Fibroblast of skin of right quadriceps (primary cell): Measurements from ENCODE around the gene LTB4R2.

Experiments
- DNase-seq: peaks from one replicate; pipeline ENCODE4 v3.0.0-alpha.2; 2013

Gene LTB4R2

GRCh38 chr14:24299255-24300191 lies 10.4 kb upstream of the LTB4R2 start, which contains the start of the genes DHRS1 and NOP9:
Gene DHRS1, minus strand, starts transcription at chr14:24299780. Its CDS starts 674 bp downstream, at chr14:24299106.
Gene NOP9, plus strand, starts transcription at chr14:24299850. Its CDS starts 105 bp downstream, at chr14:24299955.
- DNase-seq, result peak; percentile 85

- no peak for DNase-seq
Observed at GRCh38 chr14:24300326-24300980, 9.5 kb upstream of the LTB4R2 start.

- DNase-seq, result no peak
Observed at GRCh38 chr14:24304019-24304387, 5.9 kb upstream of the LTB4R2 start.

- no peak for DNase-seq
Observed at GRCh38 chr14:24307156-24307574, 2.8 kb upstream of the LTB4R2 start.

GRCh38 chr14:24307575-24308341 lies 2.2 kb upstream of the LTB4R2 start, which contains the start of gene CIDEB:
Gene CIDEB, minus strand, starts transcription at chr14:24307977. Its CDS starts 119 bp downstream, at chr14:24307858.
- DNase-seq, result peak; percentile 44

- no peak for DNase-seq
Observed at GRCh38 chr14:24308342-24309124, 1.4 kb upstream of the LTB4R2 start.

GRCh38 chr14:24310265-24310645 lies 315 bp downstream of the LTB4R2 start:
- DNase-seq, result no peak

- peak; percentile 66 for DNase-seq
Observed at GRCh38 chr14:24310646-24311604, 985 bp downstream of the LTB4R2 start, which contains the start of gene LTB4R. Gene LTB4R, plus strand, starts transcription at chr14:24311502. Its CDS starts 4,150 bp downstream, at chr14:24315652.

GRCh38 chr14:24311837-24312615 lies 2.1 kb downstream of the LTB4R2 start:
- no peak for DNase-seq

- DNase-seq, result no peak
Observed at GRCh38 chr14:24312736-24313507, 3.0 kb downstream of the LTB4R2 start.

GRCh38 chr14:24313913-24314312 lies 4.0 kb downstream of the LTB4R2 start:
- DNase-seq, result no peak

- DNase-seq, result no peak
Observed at GRCh38 chr14:24314377-24315193, 4.6 kb downstream of the LTB4R2 start.

- DNase-seq, result no peak
Observed at GRCh38 chr14:24315243-24315806, 5.4 kb downstream of the LTB4R2 start.

- DNase-seq, result no peak
Observed at GRCh38 chr14:24315807-24316596, 6.1 kb downstream of the LTB4R2 start.

GRCh38 chr14:24316597-24316950 lies 6.6 kb downstream of the LTB4R2 start:
- no peak for DNase-seq

- DNase-seq, result peak; percentile 30
Observed at GRCh38 chr14:24317141-24317928, 7.4 kb downstream of the LTB4R2 start.
